CD14-positive monocyte (primary cell): ENCODE results near the gene FBXO15. TPM values are rescaled to one million over a fixed set of nuclear protein-coding genes. Genes with fewer than 3 reads are reported as not detected.
A peak's percentile ranks its signal among the peaks of the same experiment; 100 is the strongest.

Experiments used
- DNase-seq, 3 donors: peaks; one replicate each; pipeline ENCODE4 v3.0.0-alpha.2; 2011 to 2022
- H2AFZ ChIP-seq: 2 replicates; pipeline ENCODE4 v1.6.0; 2012; ENCODE audit warnings: mild to moderate bottlenecking, low read depth, low read length, inconsistent platforms; ENCODE audit not compliant: insufficient read depth, poor library complexity, severe bottlenecking
- H3K27ac ChIP-seq, 2 donors: 1 replicate in 1 of 2; 2 replicates in 1 of 2; pipeline ENCODE4 v1.5.1; 2012 to 2013; ENCODE audit warnings: low read length in 2 of 2, control low read depth in 1 of 2, inconsistent platforms in 1 of 2, low read depth in 1 of 2, mild to moderate bottlenecking in 1 of 2
- H3K27me3 ChIP-seq, 2 donors: one replicate each; pipeline versions ENCODE4 v1.6.0 to v1.6.1; 2011 to 2013; ENCODE audit warnings: low read length in 2 of 2; ENCODE audit not compliant: control insufficient read depth in 2 of 2, insufficient read depth in 2 of 2
- H3K36me3 ChIP-seq, 2 donors: replicated peaks in 1 of 2; 1 replicate in 1 of 2; 2 replicates in 1 of 2; pipeline versions ENCODE4 v1.5.1 to v1.6.1; 2012 to 2013; ENCODE audit warnings: low read length in 2 of 2, control low read depth in 1 of 2, inconsistent platforms in 1 of 2, mild to moderate bottlenecking in 1 of 2; ENCODE audit not compliant: insufficient read depth in 2 of 2, control insufficient read depth in 1 of 2
- H3K4me1 ChIP-seq, 2 donors: 1 replicate in 1 of 2; 2 replicates in 1 of 2; pipeline versions ENCODE4 v1.5.1 to v1.6.1; 2012 to 2013; ENCODE audit warnings: low read length in 2 of 2, control low read depth in 1 of 2, inconsistent platforms in 1 of 2, mild to moderate bottlenecking in 1 of 2, moderate library complexity in 1 of 2; ENCODE audit not compliant: insufficient read depth in 2 of 2, control insufficient read depth in 1 of 2
- H3K4me2 ChIP-seq: replicated peaks from 2 replicates; pipeline ENCODE3; 2012; ENCODE audit warnings: low read length, moderate library complexity, mild to moderate bottlenecking; ENCODE audit not compliant: poor library complexity, severe bottlenecking; ENCODE audit errors: extremely low read depth
- H3K4me3 ChIP-seq, 3 experiments: fragments of 200-600 bp in 1 of 3; sonication (generic) in 1 of 3; replicated peaks in 1 of 3; 1 replicate in 2 of 3; 2 replicates in 1 of 3; pipeline ENCODE4 v1.5.1; 2011 to 2013; ENCODE audit warnings: low read length in 3 of 3, mild to moderate bottlenecking in 3 of 3, control low read depth in 2 of 3, low read depth in 2 of 3, inconsistent platforms in 1 of 3, moderate library complexity in 1 of 3
- H3K79me2 ChIP-seq: 2 replicates; pipeline ENCODE4 v1.6.0; 2012; ENCODE audit warnings: mild to moderate bottlenecking, control low read depth, inconsistent platforms, low read length, moderate library complexity; ENCODE audit not compliant: insufficient read depth
- H3K9ac ChIP-seq: 2 replicates; pipeline ENCODE4 v1.6.0; 2017; ENCODE audit warnings: low read length, mild to moderate bottlenecking; ENCODE audit not compliant: insufficient read depth, poor library complexity, severe bottlenecking
- H3K9me3 ChIP-seq, 2 donors: replicated peaks in 1 of 2; 1 replicate in 1 of 2; 2 replicates in 1 of 2; pipeline versions ENCODE4 v1.5.1 to v1.6.1; 2012 to 2013; ENCODE audit warnings: low read length in 2 of 2, control low read depth in 1 of 2; ENCODE audit not compliant: control insufficient read depth in 1 of 2, insufficient read depth in 1 of 2
- H4K20me1 ChIP-seq: 2 replicates; pipeline ENCODE4 v1.6.0; 2012; ENCODE audit warnings: mild to moderate bottlenecking, low read length, control low read depth, moderate library complexity; ENCODE audit not compliant: insufficient read depth
- H3K27ac Mint-ChIP-seq, 7 donors: one replicate each; pipeline ENCODE4 v1.8.0; 2020; ENCODE audit warnings: mild to moderate bottlenecking in 7 of 7, mixed read lengths in 7 of 7, moderate library complexity in 6 of 7, inconsistent platforms in 2 of 7
- H3K27me3 Mint-ChIP-seq, 3 donors: one replicate each; pipeline ENCODE4 v1.8.0; 2021 to 2022; ENCODE audit warnings: low read depth in 3 of 3, mild to moderate bottlenecking in 3 of 3, mixed read lengths in 3 of 3, moderate library complexity in 3 of 3, inconsistent platforms in 1 of 3
- H3K36me3 Mint-ChIP-seq, 2 donors: one replicate each; pipeline ENCODE4 v1.8.0; 2020; ENCODE audit warnings: mixed read lengths in 2 of 2, inconsistent platforms in 1 of 2, mild to moderate bottlenecking in 1 of 2
- H3K4me1 Mint-ChIP-seq: one replicate; pipeline ENCODE4 v1.8.0; 2020; ENCODE audit warnings: mild to moderate bottlenecking, mixed read lengths
- H3K4me3 Mint-ChIP-seq, 2 donors: one replicate each; pipeline ENCODE4 v1.8.0; 2020; ENCODE audit warnings: mild to moderate bottlenecking in 2 of 2, mixed read lengths in 2 of 2, moderate library complexity in 1 of 2
- H3K9me3 Mint-ChIP-seq, 7 donors: one replicate each; pipeline ENCODE4 v1.8.0; 2020 to 2022; ENCODE audit warnings: mixed read lengths in 7 of 7, mild to moderate bottlenecking in 6 of 7, moderate library complexity in 6 of 7, inconsistent platforms in 2 of 7
- CTCF ChIP-seq: fragments of 200-600 bp; IDR thresholded peaks from one replicate; pipeline ENCODE4 v1.8.0; 2022; ENCODE audit warnings: antibody characterized with exemption, mild to moderate bottlenecking
- WGBS: methylation state at CpG from one replicate; pipeline ENCODE4 v1.1.5; 2013; ENCODE audit warnings: missing lambda C conversion rate; ENCODE audit not compliant: insufficient coverage; 5-methylcytosine and 5-hydroxymethylcytosine counted together
- intact Hi-C, 2 donors: fragments of 100-400 bp; cut with micrococcal nuclease; formaldehyde crosslinking; loops; one replicate each; pipeline versions ENCODE4 v1.15.0 to v1.15.1; 2023
- polyA plus RNA-seq, 3 donors: library from polyadenylated mRNA; depleted of rRNA in 1 of 3; unstranded in 2 of 3; stranded (reverse) in 1 of 3; fragments of 300-500 nt in 2 of 3; fragments of >200 nt in 1 of 3; fragmentation: Illumina TruSeq in 2 of 3; gene quantifications; 1 replicate in 2 of 3; 2 replicates in 1 of 3; pipeline ENCODE4 v1.2.3, GENCODE V29; 2012 to 2021

The FBXO15 gene
- polyA plus RNA-seq, 3 donors = not detected

GRCh38 chr18:74073957-74074667, 73.5 kb downstream of the FBXO15 start:
- H4K20me1 ChIP-seq = no peaks in the 10 kb centered on the region
- no peaks in the 10 kb centered on the region for H3K27me3 ChIP-seq
- no peak overlapping the region for H2AFZ ChIP-seq
- H3K27ac ChIP-seq = no peak overlapping the region
- no peak overlapping the region for H3K4me3 Mint-ChIP-seq
- H3K27me3 Mint-ChIP-seq = peaks cover 3 to 5% (median 5%) of the 10 kb centered on the region in 3 donors
- no peak overlapping the region for H3K4me2 ChIP-seq
- intact Hi-C loops = no loop called here
- H3K9me3 ChIP-seq = no peaks in the 10 kb centered on the region
- H3K36me3 ChIP-seq = no peaks in the 10 kb centered on the region
- no peak for TF ChIP-seq CTCF
- H3K4me1 ChIP-seq = peaks cover 9 to 10% of the 10 kb centered on the region in 2 donors
- no peaks in the 10 kb centered on the region for H3K36me3 Mint-ChIP-seq
- H3K9me3 Mint-ChIP-seq = no peaks in the 10 kb centered on the region
- no peak overlapping the region for H3K9ac ChIP-seq
- H3K79me2 ChIP-seq = no peaks in the 10 kb centered on the region
- WGBS = 94% methylated on average over 10 of the region's 10 CpGs
- H3K4me1 Mint-ChIP-seq = peaks cover 9% of the 10 kb centered on the region
- no peak overlapping the region for H3K27ac Mint-ChIP-seq
- DNase-seq = no peak
- H3K4me3 ChIP-seq = no peak overlapping the region

- WGBS = 56% methylated on average over 10 of the region's 13 CpGs
- H4K20me1 ChIP-seq = no peaks in the 10 kb centered on the region
- peaks cover 5 to 19% (median 7%) of the 10 kb centered on the region in 3 donors for H3K27me3 Mint-ChIP-seq
- DNase-seq = peak; percentile 37 to 77 (median 63)
- no peaks in the 10 kb centered on the region for H3K27me3 ChIP-seq
- no peak for TF ChIP-seq CTCF
- H3K27ac Mint-ChIP-seq = peak overlapping the region in 6 of 7 donors; percentile 24 to 84 (median 73)
- H3K9me3 Mint-ChIP-seq = peaks cover 0 to 3% (median 0%) of the 10 kb centered on the region in 7 donors
- intact Hi-C loops = no loop called here
- H3K4me1 Mint-ChIP-seq = peaks cover 17% of the 10 kb centered on the region
- peak overlapping the region; percentile 38 to 47 for H3K27ac ChIP-seq
- H3K36me3 ChIP-seq = no peaks in the 10 kb centered on the region
- H2AFZ ChIP-seq = peak overlapping the region; percentile 44
- peak overlapping the region in 1 of 2 donors; percentile 71 for H3K4me3 Mint-ChIP-seq
- peaks cover 15 to 18% of the 10 kb centered on the region in 2 donors for H3K4me1 ChIP-seq
- no peaks in the 10 kb centered on the region for H3K36me3 Mint-ChIP-seq
- H3K4me2 ChIP-seq = peak overlapping the region; percentile 13
- no peak overlapping the region for H3K9ac ChIP-seq
- no peaks in the 10 kb centered on the region for H3K9me3 ChIP-seq
- H3K79me2 ChIP-seq = no peaks in the 10 kb centered on the region
- H3K4me3 ChIP-seq = peak overlapping the region in 1 of 3 experiments; percentile 24
Measured at GRCh38 chr18:74069178-74070050, 78.2 kb downstream of the FBXO15 start.
